Measurements from ENCODE around the gene MTMR2. TPM values are rescaled to one million over a fixed set of nuclear protein-coding genes. Genes with fewer than 3 reads are reported as not detected.

Gene MTMR2
- total and polyA plus RNA-seq, 2 of the 13 experiments (the other 11 are each of a cell fraction or from before 2014, with no cell fraction given): 12.7 to 22.3 TPM

DNA sequence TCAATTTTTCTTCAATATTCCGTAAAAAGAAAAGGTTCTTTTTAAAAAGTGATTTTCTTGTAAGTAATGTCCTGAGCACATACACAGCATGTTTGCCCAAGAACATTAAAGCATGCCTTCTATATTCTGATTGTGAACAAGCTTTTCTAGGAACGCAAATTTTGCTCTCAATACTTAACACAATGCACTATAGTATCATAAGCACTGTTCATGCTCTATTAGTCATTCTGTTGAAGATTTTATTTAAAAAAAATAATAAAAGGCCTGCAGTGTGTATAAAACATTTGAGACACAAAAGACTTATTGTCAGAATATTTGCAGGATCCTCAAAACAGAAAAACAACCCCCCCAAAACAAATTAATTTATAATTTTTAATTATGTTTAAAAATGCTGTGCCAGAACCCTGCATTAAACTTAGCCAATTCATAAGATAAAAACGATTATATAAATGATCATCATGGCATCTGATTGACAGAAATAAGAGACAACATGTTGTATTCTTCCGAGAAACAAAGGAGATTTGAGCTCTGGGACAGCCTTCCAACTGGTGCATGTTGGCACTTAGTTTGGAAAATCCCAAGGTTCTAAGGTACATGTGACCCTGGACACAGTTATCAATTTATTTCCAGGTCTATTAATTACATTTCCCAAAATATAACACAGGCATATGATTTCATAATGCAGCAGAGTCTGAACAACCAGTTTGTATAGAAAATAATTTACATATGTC, 13.1 kb downstream of the MTMR2 start (continued):
- TF ChIP-seq ZNF773 (CRISPR knock-in tag; IDR thresholded peaks at IDR 0.05; ENCODE audit: borderline replicate concordance): no peak
- TF ChIP-seq ZFP82 (CRISPR knock-in tag; IDR thresholded peaks at IDR 0.05; ENCODE audit: borderline replicate concordance): no peak
- no peak for TF ChIP-seq KMT2B (CRISPR knock-in tag; IDR thresholded peaks at IDR 0.05)
- no peak for TF ChIP-seq ZBTB7A (CRISPR knock-in tag; IDR thresholded peaks at IDR 0.05)
- no peak for TF ChIP-seq ZNF709 (CRISPR knock-in tag; IDR thresholded peaks at IDR 0.05)
- no peak for TF ChIP-seq ZC3H13 (CRISPR knock-in tag; IDR thresholded peaks at IDR 0.05)
- TF ChIP-seq ZC3H4 (CRISPR knock-in tag; IDR thresholded peaks at IDR 0.05; ENCODE audit: borderline replicate concordance): no peak
- TF ChIP-seq, protein P1, sequence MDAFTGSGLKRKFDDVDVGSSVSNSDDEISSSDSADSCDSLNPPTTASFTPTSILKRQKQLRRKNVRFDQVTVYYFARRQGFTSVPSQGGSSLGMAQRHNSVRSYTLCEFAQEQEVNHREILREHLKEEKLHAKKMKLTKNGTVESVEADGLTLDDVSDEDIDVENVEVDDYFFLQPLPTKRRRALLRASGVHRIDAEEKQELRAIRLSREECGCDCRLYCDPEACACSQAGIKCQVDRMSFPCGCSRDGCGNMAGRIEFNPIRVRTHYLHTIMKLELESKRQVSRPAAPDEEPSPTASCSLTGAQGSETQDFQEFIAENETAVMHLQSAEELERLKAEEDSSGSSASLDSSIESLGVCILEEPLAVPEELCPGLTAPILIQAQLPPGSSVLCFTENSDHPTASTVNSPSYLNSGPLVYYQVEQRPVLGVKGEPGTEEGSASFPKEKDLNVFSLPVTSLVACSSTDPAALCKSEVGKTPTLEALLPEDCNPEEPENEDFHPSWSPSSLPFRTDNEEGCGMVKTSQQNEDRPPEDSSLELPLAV (CRISPR knock-in tag; conservative IDR thresholded peaks at IDR 0.05; ENCODE audit: low read depth): no peak

DNA sequence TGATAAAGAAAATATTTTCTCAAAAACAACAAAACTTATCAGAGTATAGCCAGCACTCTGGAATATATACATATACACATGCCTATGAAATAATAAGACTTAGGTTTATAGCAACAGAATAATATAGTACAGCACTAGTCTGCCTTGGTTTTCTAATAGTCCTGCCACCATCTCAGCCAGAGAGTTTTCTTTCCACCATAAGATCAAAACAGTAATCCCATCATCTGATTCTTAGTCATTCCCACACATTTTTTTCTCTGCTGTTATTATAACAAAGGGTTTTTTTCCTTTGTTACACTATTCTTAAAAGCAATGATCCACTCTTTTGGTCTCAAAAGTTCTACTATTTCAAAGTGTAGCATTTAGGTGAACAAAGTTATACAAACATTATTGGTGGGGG, 15.1 kb downstream of the MTMR2 start:
- no peak for FAIRE-seq
- TF ChIP-seq NFYB (CRISPR knock-in tag; IDR thresholded peaks at IDR 0.05): no peak
- no peak for TF ChIP-seq ZSCAN30 (CRISPR knock-in tag; IDR thresholded peaks at IDR 0.05)
- TF ChIP-seq KLF15 (CRISPR knock-in tag; IDR thresholded peaks at IDR 0.05; ENCODE audit: borderline replicate concordance): no peak
- TF ChIP-seq NFE2L1 (CRISPR knock-in tag; IDR thresholded peaks at IDR 0.05; ENCODE audit: borderline replicate concordance): no peak
- TF ChIP-seq SIX4 (CRISPR knock-in tag; IDR thresholded peaks at IDR 0.05): no peak
- TF ChIP-seq ZBTB8A (CRISPR knock-in tag; IDR thresholded peaks at IDR 0.05; ENCODE audit: borderline replicate concordance, low read depth): no peak
- no peak for TF ChIP-seq ZNF382 (CRISPR knock-in tag; IDR thresholded peaks at IDR 0.05; ENCODE audit: borderline replicate concordance)
- no peak for TF ChIP-seq MATR3 (CRISPR knock-in tag; IDR thresholded peaks at IDR 0.05)
- TF ChIP-seq MTA3 (CRISPR knock-in tag; IDR thresholded peaks at IDR 0.05): no peak
- in situ Hi-C loops (cut with HindIII; ENCODE audit: extremely low pct_ligation_motif_present, low pct_unique_long_range_greater_than_20kb) (no loop called here), intact Hi-C loops (cut with micrococcal nuclease; ENCODE audit: unreplicated experiment) (no loop called here)
- Histone ChIP-seq H3K36me3 (replicated peaks in 1 of 2; ENCODE audit: control insufficient read depth in 1 of 2, insufficient read depth in 2 of 2, low read length in 2 of 2) (peaks cover 0 to 2% of the 10 kb centered on the region in 2 experiments; a peak in 2 of 5 replicates), H3K79me2 (ENCODE audit: insufficient read depth, low read length) (peaks cover 46% of the 10 kb centered on the region), H3K4me2 (ENCODE audit: low read depth, low read length) (no peak overlapping the region), H2AFZ (ENCODE audit: low read length) (no peak overlapping the region), H3K27me3 (ENCODE audit: control insufficient read depth in 1 of 2, insufficient read depth in 2 of 2, low read length in 2 of 2) (no peaks in the 10 kb centered on the region), H3K27ac (ENCODE audit: extremely low read length, insufficient read depth, low read length) (no peak overlapping the region), H3K9ac (ENCODE audit: insufficient read depth, low read depth, low read length) (no peak overlapping the region), H3K4me1 (ENCODE audit: insufficient read depth, low read length) (peaks cover 10% of the 10 kb centered on the region), H4K20me1 (ENCODE audit: insufficient read depth, low read length) (no peaks in the 10 kb centered on the region; the same call in 1 of the 2 replicates), H3K9me3 (ENCODE audit: low read length) (no peaks in the 10 kb centered on the region), H3K4me3 (replicated peaks in 1 of 3; ENCODE audit: insufficient read depth in 1 of 3, low read depth in 2 of 3, low read length in 3 of 3) (no peak overlapping the region)
- BruUV-seq (replicated peaks): no TSS peak
- no peak for ATAC-seq
- ChIA-PET POLR2A (no interaction called here), CTCF (ENCODE audit: low intra/inter-chr PET ratio, low total read pairs) (no interaction called here)
- no peak for DNase-seq (ENCODE audit: low spot score)

Data from HepG2 (cell line).